ENCODE results near the gene ZNF562. TPM values are rescaled to one million over a fixed set of nuclear protein-coding genes. Genes with fewer than 3 reads are reported as not detected.
A peak's percentile ranks its signal among the peaks of the same experiment; 100 is the strongest.
"Not testable (repeated sequence)": the region's sequence is repeated elsewhere in the genome, so short reads cannot be mapped to it uniquely, and the experiment has no call there.

ZNF562 gene
- polyA plus RNA-seq (ENCODE audit: insufficient read length in 4 of 4) = 10 to 100 TPM; 21.5 to 26.0 (median 22.6) TPM

DNA sequence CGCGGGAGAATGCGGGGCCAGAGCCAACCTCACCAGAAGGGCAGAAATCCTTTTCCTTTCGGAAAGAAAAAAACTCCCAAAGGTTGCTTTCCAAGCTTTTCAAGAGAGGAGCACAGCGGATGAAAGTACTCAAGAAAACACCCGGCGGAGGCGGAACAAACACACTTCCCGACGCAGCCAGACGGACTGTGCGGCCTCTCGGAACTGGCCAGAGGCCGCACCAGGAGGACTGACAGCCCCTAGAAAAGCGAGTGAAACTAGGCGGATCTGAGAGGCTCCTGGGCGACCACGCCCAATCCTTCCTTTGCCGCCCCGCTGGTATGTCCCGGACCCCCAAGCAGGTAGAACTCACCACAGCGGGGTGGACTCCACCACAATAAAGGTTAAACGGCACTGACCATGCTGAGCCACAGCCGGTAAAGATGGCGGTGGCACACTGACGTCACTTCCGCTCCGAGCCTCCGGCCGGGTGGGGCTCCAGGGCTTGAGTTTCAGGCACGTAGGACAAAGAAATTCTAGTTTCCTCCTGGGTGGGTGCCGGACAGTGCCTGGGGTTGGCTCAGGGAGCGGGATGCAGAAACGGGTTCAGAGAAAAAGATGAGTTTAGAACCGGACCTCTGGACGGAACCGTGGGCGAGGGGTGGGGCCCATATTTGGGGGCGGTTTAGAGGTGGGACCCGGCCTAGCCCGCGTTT lies at the start of gene ZNF562:
Gene ZNF562, minus strand, starts transcription at position 438 of the 695 bp plus-strand sequence. CDS start 14,356 bp downstream, outside the sequence.
- DNase-seq (ENCODE audit: low read depth in 4 of 4, low spot score in 2 of 4) = peak; percentile 85 to 95 (median 92)

DNA sequence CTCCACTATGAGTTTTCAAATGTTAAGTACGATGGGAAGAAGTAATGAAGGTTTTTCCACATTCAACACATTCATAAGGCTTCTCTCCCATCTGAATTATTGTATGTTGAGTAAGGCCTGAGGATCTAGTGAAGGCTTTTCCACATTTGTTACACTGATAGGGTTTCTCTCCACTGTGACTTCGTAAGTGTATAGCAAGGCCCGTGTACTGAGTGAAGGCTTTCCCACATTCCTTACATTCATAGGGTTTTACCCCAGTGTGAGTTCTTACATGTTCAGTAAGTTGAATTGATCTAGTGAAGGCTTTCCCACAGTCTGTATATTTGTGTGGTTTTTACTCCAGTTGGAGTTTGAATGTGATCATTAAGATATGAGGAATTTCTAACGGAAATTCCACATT lies 49.3 kb upstream of the ZNF562 start:
- no peak for DNase-seq (ENCODE audit: low read depth in 4 of 4, low spot score in 2 of 4)

DNA sequence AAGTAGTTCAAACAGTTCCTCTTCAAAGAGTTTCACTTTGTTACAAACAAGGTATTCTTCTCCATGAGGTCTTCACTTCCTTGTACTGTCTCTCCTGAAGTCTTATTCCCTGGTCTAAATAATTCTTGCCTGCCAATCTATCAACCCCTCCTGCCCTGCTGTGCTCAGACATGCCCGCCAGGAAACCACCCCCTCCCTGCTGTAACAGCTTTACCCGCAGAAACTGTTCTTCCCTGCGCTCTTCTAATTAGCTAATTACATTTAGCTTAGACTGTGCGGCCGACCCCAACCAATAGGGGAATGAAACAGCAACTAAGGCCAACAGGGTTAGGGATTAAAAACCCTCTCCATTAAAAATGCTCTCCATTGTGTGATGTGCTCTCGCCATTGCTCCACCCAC lies 47.0 kb upstream of the ZNF562 start:
- no peak for DNase-seq (ENCODE audit: low read depth in 4 of 4, low spot score in 2 of 4)

DNA sequence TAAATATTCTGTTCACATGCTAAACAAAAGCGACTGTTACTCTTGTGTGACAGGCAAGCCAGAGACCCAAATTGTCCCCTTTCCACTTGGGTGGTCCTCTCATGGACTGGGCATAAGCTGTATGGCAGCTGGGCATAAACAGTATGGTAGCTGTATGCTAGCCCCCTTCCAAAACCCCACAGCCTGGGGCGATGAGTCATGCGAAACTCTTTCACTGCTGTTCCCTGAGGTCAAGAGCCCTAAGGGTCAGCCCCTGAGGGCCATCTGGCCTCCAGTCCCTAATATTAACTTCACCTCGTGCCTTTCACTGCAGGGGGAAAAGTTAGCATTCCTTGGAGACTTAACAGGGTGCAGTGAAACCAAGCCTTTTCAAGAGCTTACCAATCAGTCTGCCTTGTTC lies 45.6 kb upstream of the ZNF562 start:
- DNase-seq (ENCODE audit: low read depth in 4 of 4, low spot score in 2 of 4) = no peak

DNA sequence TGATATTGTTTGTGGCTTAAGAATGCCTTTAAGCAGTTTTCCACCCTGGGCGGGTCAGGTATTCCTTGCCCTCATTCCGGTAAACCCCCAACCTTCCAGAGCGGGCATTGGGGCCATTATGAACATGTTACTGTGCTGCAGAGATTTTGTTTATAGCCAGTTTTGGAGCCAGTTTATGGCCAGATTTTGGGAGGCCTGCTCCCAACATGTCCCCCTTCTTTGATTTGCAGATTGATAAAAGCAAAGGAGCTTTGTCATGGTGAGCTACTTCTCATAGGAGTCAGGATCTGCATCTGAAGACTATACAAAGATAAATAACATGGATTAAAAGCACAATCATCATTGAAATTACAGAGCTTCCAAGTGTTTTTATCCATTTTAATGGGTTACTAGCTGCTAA lies 36.9 kb upstream of the ZNF562 start:
- DNase-seq (ENCODE audit: low read depth in 4 of 4, low spot score in 2 of 4) = no peak

DNA sequence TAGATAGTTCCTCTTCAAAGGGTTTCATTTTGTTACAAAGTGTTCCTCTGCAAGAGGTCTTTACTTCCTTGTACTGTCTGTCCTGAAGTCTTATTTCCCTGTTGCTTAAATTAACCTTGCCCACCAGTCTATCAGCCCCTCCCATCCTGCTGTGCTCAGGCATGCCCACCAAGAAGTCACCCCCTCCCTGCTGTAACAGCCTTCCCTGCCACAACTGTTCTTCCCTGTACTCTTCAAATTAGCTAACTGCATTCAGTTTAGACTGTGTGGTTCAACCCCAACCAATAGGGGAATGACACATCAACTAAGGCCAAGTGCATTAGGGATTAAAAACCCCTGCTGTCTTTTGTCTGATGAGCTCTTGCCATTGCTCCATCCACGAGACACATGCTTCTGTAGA lies 34.4 kb upstream of the ZNF562 start:
- DNase-seq (ENCODE audit: low read depth in 4 of 4, low spot score in 2 of 4) = no peak

DNA sequence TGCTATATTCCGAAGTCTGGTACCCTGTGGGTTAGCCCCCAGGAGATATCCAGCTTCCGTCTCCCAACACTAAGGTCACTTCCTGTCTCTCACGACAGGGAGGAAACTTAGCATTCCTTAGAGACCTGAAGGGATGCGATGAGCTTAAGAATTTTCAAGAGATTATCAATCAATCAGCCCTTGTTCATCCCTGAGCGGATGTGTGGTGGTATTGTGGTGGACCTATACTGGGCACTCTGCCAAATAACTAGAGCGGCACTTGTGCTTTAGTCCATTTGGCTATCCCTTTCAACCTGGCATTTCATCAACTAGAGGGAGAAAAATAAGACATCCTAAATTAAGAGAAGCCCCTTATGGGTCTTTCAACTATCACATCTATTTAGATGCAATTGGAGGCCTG lies 30.9 kb upstream of the ZNF562 start:
- DNase-seq (ENCODE audit: low read depth in 4 of 4, low spot score in 2 of 4) = no peak

DNA sequence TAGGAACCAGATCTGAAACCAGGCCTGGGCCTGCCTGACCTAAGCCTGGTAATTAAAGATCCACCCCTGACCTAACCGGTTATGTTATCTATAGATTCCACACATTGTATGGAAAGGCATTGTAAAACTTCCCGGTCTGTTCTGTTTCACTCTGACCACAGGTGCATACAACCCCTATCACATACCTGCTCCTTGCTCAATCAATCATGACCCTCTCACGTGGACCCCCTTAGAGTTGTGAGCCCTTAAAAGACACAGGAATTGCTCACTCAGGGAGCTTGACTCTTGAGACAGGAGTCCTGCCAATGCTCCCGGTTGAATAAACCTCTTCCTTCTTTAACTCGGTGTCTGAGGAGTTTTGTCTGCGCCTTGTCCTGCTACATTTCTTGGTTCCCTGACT lies 27.3 kb upstream of the ZNF562 start:
- DNase-seq (ENCODE audit: low read depth in 4 of 4, low spot score in 2 of 4) = no peak

DNA sequence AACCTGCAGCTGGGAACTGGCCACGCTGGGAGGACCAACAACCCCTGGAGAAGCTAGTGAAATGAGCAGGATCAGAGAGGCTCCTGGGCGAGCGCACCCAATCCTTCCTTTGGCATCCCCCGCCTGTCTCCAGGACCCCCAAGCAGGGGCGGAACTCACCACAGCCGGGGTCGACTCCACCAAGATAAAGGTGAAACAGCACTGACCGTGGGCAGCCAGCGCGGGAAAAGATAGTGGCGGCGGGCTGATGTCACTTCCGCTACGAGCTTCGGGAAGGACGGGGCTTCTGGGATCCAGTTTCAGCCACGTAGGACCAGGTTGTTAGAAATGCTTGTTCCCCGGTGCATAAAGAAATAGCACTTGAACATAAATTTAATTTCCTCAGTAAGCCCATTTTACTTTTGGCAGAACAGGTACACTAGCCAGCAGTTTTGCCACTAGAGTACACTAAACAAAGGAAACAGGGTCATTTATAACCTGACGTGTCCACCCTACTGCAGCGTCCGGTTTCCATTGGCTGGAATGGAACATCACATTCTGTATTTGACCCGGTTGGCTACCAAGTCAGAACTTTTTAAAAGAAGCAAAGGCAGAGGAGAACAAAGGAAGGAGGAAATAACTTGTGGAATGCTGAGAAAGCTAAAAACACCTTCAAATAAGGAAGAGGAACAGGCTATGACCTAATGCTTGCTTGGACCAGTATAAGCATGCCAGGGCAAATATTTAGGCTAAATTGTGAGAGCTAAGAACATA lies 25.5 kb upstream of the ZNF562 start:
- no peak for DNase-seq (ENCODE audit: low read depth in 4 of 4, low spot score in 2 of 4)

DNA sequence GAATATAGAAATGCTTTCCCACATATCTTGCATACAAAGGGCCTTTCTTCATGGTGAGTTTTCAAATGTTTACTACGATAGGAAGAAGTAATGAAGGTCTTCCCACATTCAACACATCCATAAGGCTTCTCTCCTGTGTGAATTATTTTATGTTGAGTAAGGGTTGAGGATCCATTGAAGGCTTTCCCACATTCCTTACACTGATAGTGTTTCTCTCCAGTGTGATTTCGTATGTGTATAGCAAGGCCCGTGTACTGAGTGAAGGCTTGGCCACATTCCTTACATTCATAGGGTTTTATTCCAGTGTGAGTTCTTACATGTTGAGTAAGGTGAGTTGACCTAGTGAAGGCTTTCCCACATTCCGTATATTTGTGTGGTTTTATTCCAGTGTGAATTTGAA lies 15.4 kb upstream of the ZNF562 start:
- not testable (repeated sequence) for DNase-seq (ENCODE audit: low read depth in 4 of 4, low spot score in 2 of 4)

DNA sequence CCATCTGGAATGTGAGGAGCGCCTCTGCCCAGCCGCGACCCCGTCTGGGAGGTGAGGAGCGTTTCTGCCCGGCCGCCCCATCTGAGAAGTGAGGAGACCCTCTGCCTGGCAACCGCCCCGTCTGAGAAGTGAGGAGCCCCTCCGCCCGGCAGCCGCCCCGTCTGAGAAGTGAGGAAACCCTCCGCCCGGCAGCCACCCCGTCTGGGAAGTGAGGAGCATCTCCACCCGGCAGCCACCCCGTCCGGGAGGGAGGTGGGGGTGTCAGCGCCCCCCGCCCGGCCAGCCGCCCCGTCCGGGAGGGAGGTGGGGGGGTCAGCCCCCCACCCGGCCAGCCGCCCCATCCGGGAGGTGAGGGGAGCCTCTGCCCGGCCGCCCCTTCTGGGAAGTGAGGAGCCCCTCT lies 5.1 kb upstream of the ZNF562 start:
- DNase-seq (ENCODE audit: low read depth in 4 of 4, low spot score in 2 of 4) = not testable (repeated sequence)

DNA sequence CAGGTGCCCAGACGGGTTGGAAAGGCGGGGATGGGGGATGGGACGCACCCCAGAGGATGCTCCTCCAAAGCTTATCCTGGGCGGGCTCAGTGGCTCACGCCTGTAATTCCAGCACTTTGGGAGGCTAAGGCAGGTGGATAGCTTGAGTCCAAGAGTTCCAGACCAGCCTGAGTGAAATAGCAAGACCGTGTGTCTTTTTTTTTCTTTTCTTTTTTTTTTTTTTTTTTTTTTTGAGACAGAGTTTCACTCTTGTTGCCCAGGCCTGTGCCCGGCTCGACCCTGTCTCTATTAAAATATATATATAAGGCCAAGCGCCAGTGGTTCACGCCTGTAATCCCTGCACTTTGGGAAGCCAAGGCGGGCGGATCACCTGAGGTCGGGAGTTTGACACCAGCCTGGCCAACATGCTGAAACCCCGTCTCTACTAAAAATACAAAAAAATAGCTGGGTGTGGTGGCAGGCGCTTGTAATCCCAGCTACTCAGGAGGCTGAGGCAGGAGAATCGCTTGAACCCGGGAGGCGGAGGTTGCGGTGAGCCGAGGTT lies 530 bp upstream of the ZNF562 start:
- DNase-seq (ENCODE audit: low read depth in 4 of 4, low spot score in 2 of 4) = peak in 1 of 4 donors; percentile 4

DNA sequence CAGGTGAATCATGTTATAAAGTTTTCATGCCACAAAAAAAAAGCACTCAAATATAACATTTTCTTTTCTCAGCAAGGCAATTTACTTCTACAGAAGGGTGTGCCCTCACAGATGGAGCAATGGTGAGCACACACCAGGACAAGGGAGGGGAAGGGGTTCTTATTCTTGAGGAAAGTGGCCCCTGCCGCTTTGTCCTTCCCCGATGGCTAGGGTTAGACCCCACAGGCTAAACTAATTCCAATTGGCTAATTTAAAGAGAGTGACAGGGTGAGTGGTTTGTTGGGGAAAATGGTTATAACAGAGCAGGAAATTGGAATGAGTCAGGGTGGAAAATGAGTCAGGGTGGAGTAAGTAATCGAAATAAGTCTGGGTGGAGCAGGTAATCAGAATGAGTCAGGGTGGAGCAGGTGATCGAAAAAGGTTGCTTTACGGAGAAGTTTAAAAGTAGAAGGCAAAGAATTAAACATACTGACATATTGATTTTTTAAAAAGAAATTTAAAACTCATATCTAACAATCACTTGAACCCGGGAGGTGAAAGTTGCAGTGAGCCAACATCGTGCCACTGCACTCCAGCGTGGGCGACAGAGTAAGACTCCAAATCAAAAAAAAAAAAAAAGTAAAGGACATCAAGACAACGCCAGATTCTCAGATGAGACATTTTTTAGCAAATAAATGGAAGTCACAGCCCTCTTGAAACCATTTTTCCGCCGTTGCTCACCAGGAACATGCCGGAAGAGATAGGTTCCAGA lies 813 bp downstream of the ZNF562 start:
- no peak for DNase-seq (ENCODE audit: low read depth in 4 of 4, low spot score in 2 of 4)

DNA sequence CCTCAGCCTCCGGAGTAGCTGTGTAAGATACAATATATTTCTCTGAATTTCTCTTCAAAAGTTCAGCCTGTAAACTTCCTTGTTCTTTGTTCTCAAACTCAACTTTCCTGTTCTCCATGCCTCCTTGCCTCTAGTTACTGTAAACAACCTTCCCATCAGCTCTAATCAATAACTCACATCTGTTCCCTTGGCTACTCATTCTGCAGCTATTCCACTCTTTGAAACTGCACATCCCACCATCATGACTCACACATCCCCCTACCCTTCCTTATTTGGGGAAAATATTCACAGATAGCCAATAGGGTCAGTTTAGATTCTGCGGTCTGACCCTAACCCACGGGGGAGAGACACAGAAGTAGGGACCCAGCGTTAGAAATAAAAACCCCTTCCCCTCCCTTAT lies 2.0 kb downstream of the ZNF562 start:
- no peak for DNase-seq (ENCODE audit: low read depth in 4 of 4, low spot score in 2 of 4)

DNA sequence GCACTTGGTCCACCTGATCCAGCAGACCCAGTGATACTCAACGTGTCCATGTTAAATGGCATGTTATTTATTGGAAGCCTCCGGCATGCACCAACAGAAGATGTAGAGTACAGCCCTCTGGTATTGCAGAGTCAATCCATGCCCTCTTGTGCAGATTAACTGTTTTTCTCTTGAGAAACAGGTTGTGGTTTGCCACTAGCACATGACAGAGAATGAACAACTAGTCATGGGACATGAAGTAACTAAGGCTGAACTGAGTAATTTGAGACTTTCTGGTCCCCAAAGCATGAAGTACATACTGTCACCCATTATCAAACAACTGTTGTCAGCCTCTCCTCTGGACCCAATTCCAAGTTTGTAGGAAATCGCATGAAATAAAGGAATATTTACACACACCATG lies 3.2 kb downstream of the ZNF562 start:
- DNase-seq (ENCODE audit: low read depth in 4 of 4, low spot score in 2 of 4) = no peak

DNA sequence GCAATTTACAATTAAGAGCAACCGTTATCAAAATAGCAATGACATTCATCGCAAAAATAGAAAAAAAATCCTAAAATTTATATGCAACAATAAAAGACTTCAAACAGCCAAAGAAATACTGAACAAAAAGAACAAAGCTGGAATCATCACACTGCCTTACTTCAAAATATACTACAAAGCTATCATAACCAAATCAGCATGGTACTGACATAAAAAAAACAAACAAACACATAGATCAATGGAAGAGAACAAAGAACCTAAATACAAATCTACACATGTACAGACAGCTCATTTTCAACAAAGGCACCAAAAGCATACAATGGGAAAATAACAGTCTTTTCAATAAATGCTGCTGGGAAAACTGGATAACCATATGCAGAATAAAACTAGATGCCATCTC lies 6.4 kb downstream of the ZNF562 start:
- DNase-seq (ENCODE audit: low read depth in 4 of 4, low spot score in 2 of 4) = no peak

DNA sequence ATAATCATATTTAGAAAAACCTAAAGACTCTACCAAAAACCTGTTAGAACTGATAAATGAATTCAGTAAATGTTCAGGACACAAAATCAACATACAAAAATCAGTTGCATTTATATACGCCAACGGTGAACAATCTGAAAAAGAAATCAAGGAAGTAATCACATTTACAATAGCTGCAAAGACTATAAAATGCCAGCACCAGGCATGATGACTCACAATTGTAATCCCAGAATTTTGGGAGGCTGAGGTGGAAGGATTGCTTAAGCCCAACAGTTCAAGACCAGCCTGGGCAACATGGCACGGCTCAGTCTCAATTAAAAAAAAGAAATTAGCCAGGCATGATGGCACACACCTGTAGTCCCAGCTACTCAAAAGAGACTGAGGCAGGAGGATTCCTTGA lies 7.0 kb downstream of the ZNF562 start:
- DNase-seq (ENCODE audit: low read depth in 4 of 4, low spot score in 2 of 4) = no peak

DNA sequence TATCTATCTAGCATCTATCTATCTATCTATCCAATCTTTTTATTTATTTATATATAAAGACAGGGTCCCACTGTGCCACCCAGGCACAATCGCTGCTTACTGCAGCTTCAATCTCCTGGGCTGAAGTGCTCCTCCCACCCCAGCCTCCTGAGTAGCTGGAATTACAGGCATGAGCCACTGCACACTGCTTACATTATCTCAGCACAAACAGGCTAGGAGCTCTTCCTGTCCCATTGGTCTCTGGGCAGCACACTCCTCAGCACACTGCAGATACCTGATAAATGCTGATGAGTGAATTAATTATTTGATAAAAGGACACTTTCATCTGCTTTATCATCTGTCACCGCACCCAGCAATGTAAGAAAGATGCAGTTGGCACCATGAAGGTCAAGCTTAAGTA lies 16.1 kb downstream of the ZNF562 start:
- DNase-seq (ENCODE audit: low read depth in 4 of 4, low spot score in 2 of 4) = no peak

DNA sequence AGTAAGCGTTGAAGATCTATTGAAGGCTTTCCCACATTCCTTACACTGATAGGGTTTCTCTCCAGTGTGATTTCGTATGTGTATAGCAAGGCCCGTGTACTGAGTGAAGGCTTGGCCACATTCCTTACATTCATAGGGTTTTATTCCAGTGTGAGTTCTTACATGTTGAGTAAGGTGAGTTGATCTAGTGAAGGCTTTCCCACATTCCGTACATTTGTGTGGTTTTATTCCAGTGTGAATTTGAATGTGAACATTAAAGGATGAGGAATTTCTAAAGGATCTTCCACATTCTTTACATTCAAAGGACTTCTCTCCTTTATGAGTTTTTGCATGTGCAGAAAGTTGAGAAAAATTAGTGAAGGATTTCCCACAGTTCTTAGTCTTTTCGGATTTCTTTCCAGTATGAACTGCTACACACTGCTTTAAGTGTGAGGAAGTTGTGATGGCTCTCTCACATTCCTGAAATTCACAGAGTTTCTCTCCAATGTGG lies 21.8 kb downstream of the ZNF562 start:
- DNase-seq (ENCODE audit: low read depth in 4 of 4, low spot score in 2 of 4) = not testable (repeated sequence)

DNA sequence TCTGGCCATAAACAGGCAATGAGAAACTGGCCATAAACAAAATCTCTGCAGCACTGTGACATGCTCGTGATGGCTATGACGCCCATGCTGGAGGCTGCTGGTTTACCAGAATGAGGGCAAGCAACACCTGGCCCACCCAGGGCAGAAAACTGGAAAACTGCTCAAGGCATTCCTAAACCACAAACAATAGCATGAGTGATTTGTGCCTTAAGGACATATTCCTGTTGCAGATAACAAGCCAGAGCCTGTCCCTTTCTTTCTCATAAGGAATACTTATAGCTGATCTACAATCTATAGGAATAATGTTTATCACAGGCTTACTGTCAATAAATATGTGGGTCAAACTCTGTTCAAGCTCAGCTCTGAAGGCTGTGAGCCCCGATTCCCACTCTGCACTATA lies 23.4 kb downstream of the ZNF562 start:
- not testable (repeated sequence) for DNase-seq (ENCODE audit: low read depth in 4 of 4, low spot score in 2 of 4)

DNA sequence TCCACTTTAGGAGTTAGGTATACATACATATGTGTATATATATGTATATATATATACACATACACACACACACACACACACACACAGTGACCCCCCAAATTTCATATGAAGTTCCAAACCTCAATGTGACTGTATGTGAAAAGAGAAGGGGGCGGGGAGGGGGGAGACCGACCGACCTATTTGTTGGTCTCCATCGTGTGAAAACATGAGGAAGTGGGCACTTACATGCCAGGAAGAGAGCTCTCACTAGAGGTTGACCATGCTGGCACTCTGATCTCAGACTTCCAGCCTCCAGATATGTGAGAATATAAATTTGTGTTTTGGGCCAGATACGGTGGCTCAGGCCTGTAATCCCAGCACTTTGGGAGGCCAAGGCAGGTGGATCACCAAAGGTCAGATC lies 24.6 kb downstream of the ZNF562 start:
- no peak for DNase-seq (ENCODE audit: low read depth in 4 of 4, low spot score in 2 of 4)
